GM21360 (cell line): ENCODE results near the gene RNU1-4.
A peak's percentile ranks its signal among the peaks of the same experiment; 100 is the strongest.
"Not testable (repeated sequence)": the region's sequence is repeated elsewhere in the genome, so short reads cannot be mapped to it uniquely, and the experiment has no call there.

Experiments used
- ATAC-seq: cut with Tn5 transposase; IDR thresholded peaks from one replicate; pipeline ENCODE4 v1.9.1; 2021; ENCODE audit warnings: mild to moderate bottlenecking, moderate library complexity; ENCODE audit not compliant: unreplicated experiment

RNU1-4 gene

GRCh38 chr1:16740047-16740964 is at the start of gene RNU1-4:
RNU1-4 (plus strand) TSS chr1:16740516.
- peak; percentile 84 for ATAC-seq

GRCh38 chr1:16690971-16691682 is 49.2 kb upstream of the RNU1-4 start:
- ATAC-seq, result not testable (repeated sequence)

DNA sequence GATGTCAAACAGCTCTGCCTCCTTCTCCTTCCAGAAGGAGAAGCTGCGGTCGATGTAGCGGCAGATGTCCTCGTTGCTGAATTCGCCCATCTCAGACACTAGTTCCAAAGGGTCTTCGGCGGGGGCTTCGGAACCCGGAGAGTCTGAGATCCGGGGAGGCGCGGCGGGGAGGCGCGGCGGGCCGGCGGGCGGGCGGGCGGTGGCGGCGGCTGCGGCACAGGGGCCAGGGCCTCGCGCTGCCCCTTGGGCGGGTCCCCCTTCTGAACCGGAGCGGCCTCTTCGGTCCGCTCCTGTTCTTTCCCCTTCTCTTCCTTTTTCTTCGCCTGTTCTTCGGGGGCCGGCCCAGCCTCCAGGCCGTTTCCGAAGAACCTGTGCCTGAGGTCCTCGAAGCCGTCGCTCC is 48.0 kb upstream of the RNU1-4 start:
- ATAC-seq, result not testable (repeated sequence)

DNA sequence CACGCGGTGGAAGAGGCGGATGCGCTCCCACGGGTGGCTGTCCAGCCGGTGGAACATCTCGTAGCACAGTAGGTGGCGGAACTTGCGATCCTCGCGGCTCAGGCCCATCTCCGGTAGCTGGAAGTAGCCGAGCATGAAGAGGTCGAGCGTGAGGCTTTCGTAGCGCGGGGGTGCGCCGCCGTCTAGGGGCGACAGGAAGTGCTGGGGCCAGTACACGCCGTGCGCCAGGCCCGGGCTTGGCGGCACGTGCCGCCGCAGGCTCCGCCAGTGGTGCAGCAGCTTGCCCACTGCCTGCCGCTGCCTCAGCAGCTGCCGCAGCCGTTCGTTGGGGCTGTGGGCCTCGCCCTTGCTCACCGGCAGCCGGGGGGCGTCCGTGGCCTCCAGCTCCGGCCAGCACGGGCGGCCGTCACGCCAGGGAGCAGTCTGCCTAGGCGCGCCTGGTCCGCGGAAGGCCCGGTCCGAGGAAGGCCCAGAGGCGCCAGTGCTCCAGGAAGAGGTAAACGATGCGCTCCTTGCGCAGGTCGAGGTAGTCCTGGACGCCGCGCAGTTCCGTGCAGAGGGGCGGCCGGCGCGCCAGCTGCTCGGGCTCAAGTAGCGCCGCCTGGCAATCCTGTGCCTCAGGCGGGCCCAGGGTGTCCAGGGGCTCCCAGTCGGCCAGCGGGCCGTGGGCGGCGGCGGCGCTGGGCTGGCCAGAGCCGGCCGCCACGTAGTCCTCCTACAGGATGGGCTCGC is 47.4 kb upstream of the RNU1-4 start:
- ATAC-seq, result not testable (repeated sequence)

GRCh38 chr1:16693449-16694307 is 46.6 kb upstream of the RNU1-4 start:
- not testable (repeated sequence) for ATAC-seq

DNA sequence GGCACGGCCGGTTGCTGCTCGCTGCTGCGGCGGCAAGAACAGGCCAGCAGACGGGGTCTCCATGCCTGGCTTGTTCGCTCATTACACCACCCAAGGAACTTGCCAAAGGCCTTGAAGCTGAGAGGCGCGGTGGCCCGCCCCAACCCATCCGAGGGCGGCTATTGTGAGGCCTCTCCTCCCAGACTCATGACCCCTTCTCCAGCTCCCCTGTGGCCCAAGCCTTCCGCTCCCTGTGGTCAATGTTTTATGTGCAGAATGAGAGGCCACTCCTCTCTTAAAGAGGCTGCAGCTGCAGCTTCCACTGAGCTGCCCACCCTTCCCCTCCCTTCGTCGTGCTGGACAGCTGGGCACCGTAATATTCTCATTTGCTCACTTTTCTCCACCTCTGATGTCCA is 46.0 kb upstream of the RNU1-4 start:
- not testable (repeated sequence) for ATAC-seq

DNA sequence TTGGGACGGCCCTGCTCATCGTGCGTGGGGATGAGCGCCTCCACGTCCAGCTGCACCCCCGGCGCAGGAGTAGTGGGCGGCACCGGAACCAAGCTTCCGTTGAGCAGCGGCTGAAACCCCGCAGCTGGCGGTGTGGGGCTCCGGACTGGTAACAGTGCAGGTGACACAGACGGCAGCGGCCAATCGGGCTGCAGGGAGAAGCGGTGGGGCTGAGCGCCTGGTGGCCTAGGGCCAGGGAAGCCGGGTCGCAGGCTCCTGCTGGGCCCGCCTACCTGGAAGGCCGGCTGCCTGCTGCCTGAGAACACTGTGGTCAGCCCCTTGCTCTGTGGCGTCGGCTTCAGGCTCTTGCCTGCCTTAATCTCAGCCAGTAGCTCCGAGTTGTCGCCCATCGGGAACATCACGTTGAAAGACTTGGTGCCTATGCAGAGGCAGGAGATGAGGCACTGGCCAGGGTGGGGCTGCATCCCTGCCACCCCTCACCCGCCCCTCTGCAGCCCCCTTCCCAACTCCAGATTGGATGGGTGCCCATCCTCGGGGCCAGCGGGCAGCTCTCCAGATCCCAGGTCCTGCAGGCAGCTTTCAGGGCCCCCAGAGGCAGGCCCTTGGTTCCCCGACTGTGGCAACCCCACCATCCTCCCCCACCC is 43.7 kb upstream of the RNU1-4 start:
- not testable (repeated sequence) for ATAC-seq

DNA sequence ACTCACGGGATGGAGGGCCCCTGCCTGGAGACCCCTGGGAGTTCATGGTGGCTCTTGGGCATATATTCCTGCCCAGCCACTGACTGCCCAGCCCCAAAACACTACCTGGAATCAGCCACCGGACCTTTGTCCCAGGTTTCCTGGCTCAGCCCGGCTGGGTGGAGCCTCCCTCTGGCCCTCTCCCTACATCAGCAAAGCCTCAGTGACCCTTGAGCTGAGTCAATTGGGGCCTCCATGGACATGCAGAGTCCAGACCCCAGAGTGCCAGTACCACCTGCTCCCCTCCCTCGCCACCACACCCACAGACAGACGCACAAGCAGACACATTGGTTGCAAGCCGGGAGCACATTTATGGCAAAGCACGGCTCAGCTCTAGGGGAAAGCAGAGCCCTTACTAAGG is 43.2 kb upstream of the RNU1-4 start:
- ATAC-seq, result not testable (repeated sequence)

- not testable (repeated sequence) for ATAC-seq
Observed at GRCh38 chr1:16699440-16699839, 40.9 kb upstream of the RNU1-4 start.

- not testable (repeated sequence) for ATAC-seq
Observed at GRCh38 chr1:16700138-16700895, 40.0 kb upstream of the RNU1-4 start.

- ATAC-seq, result not testable (repeated sequence)
Observed at GRCh38 chr1:16701189-16701588, 39.1 kb upstream of the RNU1-4 start.

- ATAC-seq, result not testable (repeated sequence)
Observed at GRCh38 chr1:16702280-16702679, 38.0 kb upstream of the RNU1-4 start.

DNA sequence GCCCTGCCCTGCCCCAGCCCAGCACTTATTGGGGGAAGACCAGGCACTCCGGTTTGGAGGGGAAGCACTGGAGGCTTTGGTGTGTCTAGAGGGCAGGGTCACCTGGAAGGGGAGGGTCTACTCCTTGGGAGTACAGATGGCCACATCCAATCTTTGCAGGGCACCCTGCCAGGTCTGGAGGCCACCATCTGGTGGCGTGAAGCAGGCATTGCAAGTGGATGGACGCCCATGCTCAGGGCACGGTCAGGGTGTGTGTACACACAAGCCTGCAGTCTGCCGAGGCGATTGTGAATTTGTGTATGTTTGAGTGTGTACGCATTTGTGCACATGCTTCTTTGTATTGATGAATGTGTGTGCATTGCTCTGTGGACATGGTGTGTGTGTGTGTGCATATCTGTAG is 37.2 kb upstream of the RNU1-4 start:
- not testable (repeated sequence) for ATAC-seq

GRCh38 chr1:16703602-16704001 is 36.7 kb upstream of the RNU1-4 start:
- not testable (repeated sequence) for ATAC-seq

DNA sequence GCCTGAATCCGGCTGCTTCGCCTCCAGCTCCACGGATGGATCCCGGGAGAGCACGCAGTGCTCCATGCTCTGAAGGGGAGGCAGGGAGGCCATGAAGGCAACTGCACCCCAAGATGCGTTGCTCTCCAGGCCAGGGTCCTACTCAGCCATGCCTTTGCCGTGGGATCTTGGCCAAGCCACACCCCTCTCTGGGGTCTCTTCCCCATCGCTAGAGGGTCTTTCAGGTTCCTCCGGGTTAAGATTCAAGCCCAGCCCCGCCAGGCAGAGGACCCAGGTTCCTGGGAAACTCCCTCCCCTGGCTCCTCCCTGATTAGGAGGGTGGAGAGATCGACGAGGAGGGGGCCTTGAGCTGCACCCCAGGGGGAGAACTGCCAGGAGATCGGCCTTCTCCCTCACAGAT is 36.2 kb upstream of the RNU1-4 start:
- not testable (repeated sequence) for ATAC-seq

DNA sequence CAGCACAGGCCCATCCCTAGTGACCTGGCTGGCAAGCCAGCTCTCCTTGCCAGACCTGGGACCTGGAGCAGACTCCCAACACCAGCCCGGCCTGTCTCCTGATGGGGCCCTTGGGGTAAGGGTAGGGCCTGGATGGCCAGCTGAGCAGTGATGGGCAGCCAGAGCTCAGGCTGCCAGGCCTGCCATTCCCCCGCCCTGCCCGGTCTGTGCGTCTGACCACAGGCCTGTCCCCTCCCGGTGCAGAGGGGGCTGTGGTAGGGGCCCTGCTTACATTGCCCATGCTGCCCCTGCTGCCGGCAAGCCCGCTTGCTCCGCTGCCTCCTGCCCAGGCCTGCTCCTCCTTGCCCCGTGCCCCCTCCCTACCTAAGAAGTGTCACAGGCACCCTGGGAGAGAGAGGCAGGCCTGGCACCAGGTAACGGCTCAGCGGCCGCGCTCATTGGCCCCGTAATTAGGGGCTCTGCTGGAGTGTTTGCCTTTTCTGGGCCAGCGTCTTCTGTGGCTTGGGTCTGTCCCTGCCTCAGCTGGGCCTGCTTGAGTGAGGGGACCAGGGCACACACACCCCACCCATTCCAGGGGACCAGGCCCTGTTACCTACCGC is 35.7 kb upstream of the RNU1-4 start:
- ATAC-seq, result not testable (repeated sequence)

DNA sequence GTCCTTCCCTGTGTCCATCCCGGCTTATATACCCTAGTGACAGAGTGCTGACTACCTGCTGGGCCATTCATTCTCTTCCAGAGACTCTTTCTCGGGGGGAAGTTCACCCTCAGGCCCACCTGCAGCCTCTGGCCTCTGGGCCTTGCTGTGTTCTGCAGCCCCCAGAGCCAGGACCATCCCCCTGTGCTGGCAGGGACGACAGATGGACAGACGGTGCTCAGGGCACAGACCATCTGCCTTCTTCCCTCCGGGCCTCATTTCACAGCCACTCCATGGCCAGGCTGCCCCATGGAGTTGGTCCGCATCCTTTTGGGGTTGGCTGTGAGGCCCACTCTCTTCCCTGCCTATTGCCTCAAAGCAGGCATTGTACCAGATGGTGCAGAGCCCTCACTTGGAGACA is 34.0 kb upstream of the RNU1-4 start:
- not testable (repeated sequence) for ATAC-seq
